T-cell (primary cell): Measurements from ENCODE around the gene KIZ. TPM values are rescaled to one million over a fixed set of nuclear protein-coding genes. Genes with fewer than 3 reads are reported as not detected.
A peak's percentile ranks its signal among the peaks of the same experiment; 100 is the strongest.

Experiments
- ATAC-seq, 4 experiments: fragments of 200-7000 bp in 3 of 4; fragments of 150-1000 bp in 1 of 4; cut with Tn5 transposase; replicated peaks in 1 of 4; 1 replicate in 3 of 4; 2 replicates in 1 of 4; pipeline ENCODE4 v1.10.0; 2021; ENCODE audit warnings: moderate library complexity in 3 of 4, mild to moderate bottlenecking in 2 of 4, moderate number of reproducible peaks in 1 of 4
- CTCF ChIA-PET, 2 donors: fragments of 300-600 bp; sonication (Branson Sonifier 250); formaldehyde crosslinking; loops; one replicate each; lab custom pipeline; 2022; ENCODE audit warnings: antibody characterized with exemption in 2 of 2; lab: Charles Lee
- POLR2A ChIA-PET, 2 donors: fragments of 300-600 bp; sonication (Branson Sonifier 250); formaldehyde crosslinking; loops; one replicate each; lab custom pipeline; 2022; ENCODE audit warnings: antibody characterized with exemption in 2 of 2; lab: Charles Lee
- DNase-seq, 35 experiments: peaks; one replicate each; pipeline versions ENCODE4 v3.0.0 to v3.0.0-alpha.2; 2013 to 2023
- H3K27ac ChIP-seq: one replicate; pipeline ENCODE4 v1.5.1; 2013; ENCODE audit warnings: low read length
- H3K27me3 ChIP-seq, 2 experiments: replicated peaks in 1 of 2; 1 replicate in 1 of 2; 2 replicates in 1 of 2; pipeline versions ENCODE4 v1.6.1 to v1.7.0; 2013; ENCODE audit warnings: low read length in 1 of 2, mixed read lengths in 1 of 2; ENCODE audit not compliant: control insufficient read depth in 2 of 2, insufficient read depth in 2 of 2; ENCODE audit errors: extremely low read depth in 1 of 2
- H3K36me3 ChIP-seq, 2 donors: 1 replicate in 1 of 2; 2 replicates in 1 of 2; pipeline versions ENCODE4 v1.6.1 to v1.7.0; 2013; ENCODE audit warnings: low read length in 1 of 2; ENCODE audit not compliant: control insufficient read depth in 2 of 2, insufficient read depth in 1 of 2; ENCODE audit errors: extremely low read depth in 1 of 2
- H3K4me1 ChIP-seq, 2 experiments: 1 replicate in 1 of 2; 2 replicates in 1 of 2; pipeline versions ENCODE4 v1.6.1 to v1.7.0; 2013; ENCODE audit warnings: low read length in 2 of 2, mixed read lengths in 1 of 2; ENCODE audit not compliant: insufficient read depth in 2 of 2, control insufficient read depth in 1 of 2; ENCODE audit errors: extremely low read depth in 1 of 2
- H3K4me3 ChIP-seq, 2 donors: 1 replicate in 1 of 2; 2 replicates in 1 of 2; pipeline versions ENCODE4 v1.5.1 to v1.7.0; 2013; ENCODE audit warnings: mild to moderate bottlenecking in 2 of 2, low read length in 1 of 2, moderate library complexity in 1 of 2; ENCODE audit not compliant: control insufficient read depth in 1 of 2; ENCODE audit errors: extremely low read depth in 1 of 2
- H3K9me3 ChIP-seq: 2 replicates; pipeline ENCODE4 v1.7.0; 2013
- H3K27ac Mint-ChIP-seq, 2 donors: one replicate each; pipeline ENCODE4 v1.8.0; 2020 to 2021; ENCODE audit warnings: mild to moderate bottlenecking in 2 of 2, mixed read lengths in 2 of 2
- H3K27me3 Mint-ChIP-seq, 2 donors: one replicate each; pipeline ENCODE4 v1.8.0; 2021 to 2022; ENCODE audit warnings: mixed read lengths in 2 of 2
- H3K36me3 Mint-ChIP-seq: one replicate; pipeline ENCODE4 v1.8.0; 2021; ENCODE audit warnings: mixed read lengths
- H3K4me1 Mint-ChIP-seq, 3 donors: one replicate each; pipeline ENCODE4 v1.8.0; 2020 to 2022; ENCODE audit warnings: mixed read lengths in 3 of 3, mild to moderate bottlenecking in 1 of 3
- H3K4me3 Mint-ChIP-seq, 3 donors: one replicate each; pipeline ENCODE4 v1.8.0; 2020 to 2022; ENCODE audit warnings: mild to moderate bottlenecking in 3 of 3, mixed read lengths in 3 of 3, moderate library complexity in 3 of 3
- H3K9me3 Mint-ChIP-seq, 3 donors: one replicate each; pipeline ENCODE4 v1.8.0; 2020 to 2022; ENCODE audit warnings: mixed read lengths in 3 of 3
- WGBS: methylation state at CpG from one replicate; pipeline ENCODE4 v1.1.5; 2013; ENCODE audit warnings: missing lambda C conversion rate; ENCODE audit not compliant: insufficient coverage; 5-methylcytosine and 5-hydroxymethylcytosine counted together
- total RNA-seq, 35 experiments: library from RNA in 6 of 35; stranded (reverse) in 6 of 35; fragments of 120-200 nt in 1 of 35; gene quantifications; one replicate each; pipeline versions ENCODE4 v1.2.1 to v1.2.4 and lab custom pipeline; 2013 to 2026

KIZ gene
- total RNA-seq, 5 donors from 2014 or later (not counting 1 experiment from before 2014, with no cell fraction given), result 30.1 to 44.0 (median 41.2) TPM

DNA sequence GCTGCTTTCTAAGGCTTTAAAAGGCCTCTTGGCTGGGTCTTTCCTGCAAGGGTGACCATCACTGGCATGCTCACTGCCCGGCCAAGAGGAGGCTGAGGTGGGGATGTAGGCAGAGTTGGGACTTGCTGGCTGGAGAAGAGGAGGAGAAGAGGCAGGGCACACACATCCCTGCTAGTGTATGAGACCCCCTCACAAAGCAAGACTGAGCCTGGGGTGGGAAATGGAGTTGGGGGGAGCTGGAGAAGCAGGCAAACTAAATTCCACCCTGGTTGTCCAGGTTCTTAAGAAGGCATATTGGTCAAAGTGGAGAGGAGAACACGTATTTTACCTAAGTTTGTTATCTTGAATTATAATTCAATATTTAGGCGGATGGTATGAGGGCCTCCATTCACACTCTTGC, 1.7 kb upstream of the KIZ start:
- no peak for ATAC-seq
- ChIA-PET POLR2A (interaction anchor here in 1 of 2 donors (0.6 kb wide), 1 partner anchor 22 kb away, joined by 3 read pairs; no protein-coding TSS in a partner anchor), CTCF (interaction anchor here in 1 of 2 donors (0.6 kb wide), 1 partner anchor 261 kb away, joined by 6 read pairs; no protein-coding TSS in a partner anchor)
- peaks cover 5% of the 10 kb centered on the region in 2 experiments for H3K27me3 ChIP-seq
- H3K9me3 Mint-ChIP-seq, result no peaks in the 10 kb centered on the region
- 100% methylated on average over 1 of the region's 3 CpGs for WGBS
- H3K4me3 ChIP-seq, result no peak overlapping the region
- DNase-seq, result no peak
- peak overlapping the region in 2 of 3 donors; percentile 28 to 57 for H3K4me3 Mint-ChIP-seq
- H3K4me1 ChIP-seq, result peaks cover 9 to 13% of the 10 kb centered on the region in 2 experiments
- peaks cover 7 to 10% of the 10 kb centered on the region in 2 donors for H3K27me3 Mint-ChIP-seq
- no peak overlapping the region for H3K27ac Mint-ChIP-seq
- H3K9me3 ChIP-seq, result no peaks in the 10 kb centered on the region
- H3K36me3 ChIP-seq, result no peaks in the 10 kb centered on the region
- peaks cover 4% of the 10 kb centered on the region for H3K36me3 Mint-ChIP-seq
- peaks cover 18 to 24% (median 24%) of the 10 kb centered on the region in 3 donors for H3K4me1 Mint-ChIP-seq
- H3K27ac ChIP-seq, result no peak overlapping the region

DNA sequence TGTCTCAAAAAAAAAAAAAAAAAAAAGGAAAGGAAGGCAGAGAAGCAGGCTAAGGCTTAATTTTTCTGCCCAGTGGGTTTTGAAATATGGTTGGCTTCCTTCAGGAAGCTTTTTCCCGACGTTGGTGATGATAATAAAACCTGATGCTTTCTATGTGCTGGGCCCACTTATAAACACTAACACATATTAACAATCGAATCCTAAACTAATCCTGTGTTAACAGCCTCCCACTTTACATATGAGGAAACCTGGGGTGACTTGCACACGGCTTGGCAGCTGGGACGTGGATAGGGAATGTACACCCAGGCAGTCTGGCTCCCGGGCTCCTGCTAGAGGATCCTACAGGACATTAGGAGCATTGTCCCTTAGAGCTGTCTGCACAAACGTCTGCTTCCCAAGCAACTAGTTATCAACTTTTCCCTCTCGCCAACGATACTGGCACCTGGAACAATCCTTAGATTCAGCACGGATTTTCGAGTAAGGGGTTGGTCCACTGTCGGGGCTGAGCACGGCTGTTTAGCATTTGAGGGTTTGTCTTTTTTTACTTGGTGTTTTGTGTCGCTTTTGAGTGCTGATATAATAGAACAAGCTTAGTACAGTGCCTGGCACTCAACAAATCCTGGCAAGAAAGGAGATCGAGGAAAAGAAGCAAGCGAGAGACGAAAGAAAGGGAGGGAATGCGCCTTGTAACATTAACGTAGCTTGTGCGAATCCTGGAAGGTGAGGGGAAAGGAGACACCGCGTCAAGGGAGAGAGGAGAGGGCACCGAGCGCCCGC, 622 bp upstream of the KIZ start:
- H3K36me3 ChIP-seq, result no peaks in the 10 kb centered on the region
- peak overlapping the region; percentile 49 to 61 for H3K4me3 ChIP-seq
- Mint-ChIP-seq H3K9me3 (no peaks in the 10 kb centered on the region), H3K4me1 (peaks cover 19 to 26% (median 25%) of the 10 kb centered on the region in 3 donors), H3K36me3 (peaks cover 9% of the 10 kb centered on the region), H3K27ac (peak overlapping the region; percentile 37 to 46), H3K27me3 (peaks cover 7 to 10% of the 10 kb centered on the region in 2 donors), H3K4me3 (peak overlapping the region; percentile 80 to 92 (median 91))
- peak overlapping the region; percentile 41 for H3K27ac ChIP-seq
- POLR2A ChIA-PET, result no interaction called here
- ATAC-seq (peak in 3 of 4 experiments; percentile 3 to 23 (median 6)), DNase-seq (peak in 1 of 35 experiments; percentile 10)
- H3K27me3 ChIP-seq, result peaks cover 0 to 5% of the 10 kb centered on the region in 2 experiments
- 11% methylated on average over 17 of the region's 25 CpGs for WGBS
- H3K4me1 ChIP-seq, result peaks cover 9 to 13% of the 10 kb centered on the region in 2 experiments
- CTCF ChIA-PET, result interaction anchor here in 1 of 2 donors (0.6 to 1.1 kb wide), 3 partner anchors 262 to 404 kb away, joined by 3 to 6 read pairs (median 3); no protein-coding TSS in a partner anchor
- H3K9me3 ChIP-seq, result no peaks in the 10 kb centered on the region

DNA sequence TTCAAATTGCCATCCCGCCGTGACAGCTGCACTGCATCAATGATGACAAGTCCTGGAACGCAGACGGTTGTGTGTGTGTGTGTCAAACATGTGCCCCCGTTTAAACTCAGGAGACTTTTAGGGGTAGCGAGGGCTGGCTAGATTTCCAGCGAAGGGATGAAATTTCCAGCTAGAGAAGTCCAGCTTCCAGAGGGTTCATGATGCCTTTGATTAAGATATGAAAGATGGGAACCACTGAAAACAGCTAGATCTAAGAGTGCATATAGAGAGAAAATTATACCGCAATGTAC, 644 bp downstream of the KIZ start:
- H3K27me3 ChIP-seq, result peaks cover 0 to 2% of the 10 kb centered on the region in 2 experiments
- Mint-ChIP-seq H3K4me3 (peak overlapping the region; percentile 80 to 92 (median 91)), H3K36me3 (peaks cover 15% of the 10 kb centered on the region), H3K27ac (peak overlapping the region; percentile 81 to 89), H3K27me3 (peaks cover 2 to 4% of the 10 kb centered on the region in 2 donors), H3K4me1 (peaks cover 19 to 26% (median 25%) of the 10 kb centered on the region in 3 donors), H3K9me3 (no peaks in the 10 kb centered on the region)
- ChIA-PET CTCF (interaction anchor here (0.6 to 1.1 kb wide), 3 partner anchors 10 to 403 kb away, joined by 3 to 5 read pairs (median 3); no protein-coding TSS in a partner anchor), POLR2A (interaction anchor here in 1 of 2 donors (0.6 to 0.7 kb wide), 2 partner anchors 11 to 263 kb away, joined by 3 read pairs; no protein-coding TSS in a partner anchor)
- DNase-seq, result no peak
- H3K27ac ChIP-seq, result no peak overlapping the region
- no peak for ATAC-seq
- H3K36me3 ChIP-seq, result peaks cover 0 to 4% of the 10 kb centered on the region in 2 donors
- 27% methylated on average over 3 of the region's 8 CpGs for WGBS
- H3K4me3 ChIP-seq, result peak overlapping the region; percentile 72 to 83
- peaks cover 9 to 13% of the 10 kb centered on the region in 2 experiments for H3K4me1 ChIP-seq
- H3K9me3 ChIP-seq, result no peaks in the 10 kb centered on the region

DNA sequence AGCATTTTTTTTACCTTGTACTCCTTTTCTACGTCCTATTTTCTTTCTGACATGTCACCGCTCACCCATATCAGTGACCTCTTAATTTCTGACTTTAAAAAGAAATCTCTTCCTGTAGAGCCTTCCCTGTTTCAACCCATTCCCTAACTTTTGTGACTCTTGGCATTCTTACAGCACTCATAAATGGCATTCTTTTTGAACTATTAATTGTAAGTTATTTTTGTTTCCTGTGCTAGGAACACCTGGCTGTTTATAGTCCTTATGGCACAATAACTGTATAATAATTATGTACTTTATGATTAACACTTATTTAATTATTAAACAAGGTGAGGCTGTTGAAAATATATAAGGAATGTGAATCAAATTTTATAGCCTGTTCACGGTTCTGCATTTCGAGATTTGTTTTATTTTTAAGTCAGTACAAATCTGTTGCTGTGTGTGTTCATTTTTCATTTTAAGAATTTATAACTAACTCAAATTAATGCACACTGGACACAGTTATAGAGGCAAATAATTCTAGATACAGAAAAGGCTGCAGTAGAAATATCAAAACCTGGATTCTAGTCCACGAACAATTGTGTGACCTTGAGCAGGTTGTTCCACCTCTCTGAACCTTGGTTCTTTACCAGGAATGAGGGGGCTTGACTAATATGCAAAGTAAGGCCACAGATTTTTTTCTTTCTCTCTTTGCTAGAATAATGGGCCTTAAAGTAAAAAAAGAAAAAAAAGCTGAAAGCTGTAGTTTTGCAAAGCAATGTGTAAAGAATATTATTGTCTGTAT, 1.5 kb downstream of the KIZ start:
- peaks cover 19 to 26% (median 25%) of the 10 kb centered on the region in 3 donors for H3K4me1 Mint-ChIP-seq
- peaks cover 0 to 4% of the 10 kb centered on the region in 2 donors for H3K36me3 ChIP-seq

DNA sequence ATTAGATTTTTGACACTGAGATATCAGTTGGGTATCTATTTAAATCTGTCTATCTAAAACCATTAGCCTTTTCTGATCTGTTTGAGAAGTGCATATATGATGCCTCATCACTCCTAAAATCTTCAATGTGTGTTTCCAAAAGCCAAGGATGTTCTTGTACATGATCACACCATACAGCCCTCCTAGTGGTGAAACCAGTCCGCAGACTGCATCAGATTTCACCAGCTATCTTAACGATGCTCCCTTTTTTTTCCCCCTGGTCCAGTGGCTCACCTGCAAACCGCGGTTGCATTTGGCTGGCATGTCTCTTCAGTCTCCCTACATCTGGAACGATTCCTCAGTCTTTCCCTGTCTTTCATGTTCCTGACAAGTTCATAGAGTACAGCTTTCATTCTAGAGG, 4.0 kb downstream of the KIZ start:
- Mint-ChIP-seq H3K36me3 (peaks cover 29% of the 10 kb centered on the region), H3K4me1 (peaks cover 19 to 26% (median 25%) of the 10 kb centered on the region in 3 donors), H3K27ac (no peak overlapping the region), H3K4me3 (no peak overlapping the region), H3K27me3 (no peaks in the 10 kb centered on the region), H3K9me3 (no peaks in the 10 kb centered on the region)
- peaks cover 0 to 17% of the 10 kb centered on the region in 2 donors for H3K36me3 ChIP-seq
- no peaks in the 10 kb centered on the region for H3K9me3 ChIP-seq
- no peaks in the 10 kb centered on the region for H3K27me3 ChIP-seq
- ATAC-seq, result no peak
- WGBS, result 95% methylated on average over 5 of the region's 5 CpGs
- no peak overlapping the region for H3K4me3 ChIP-seq
- no peak for DNase-seq
- POLR2A ChIA-PET, result no interaction called here
- CTCF ChIA-PET, result no interaction called here
- no peak overlapping the region for H3K27ac ChIP-seq
- peaks cover 9 to 15% of the 10 kb centered on the region in 2 experiments for H3K4me1 ChIP-seq

More for the DNA sequence above, 1.5 kb downstream of the KIZ start:
- Mint-ChIP-seq H3K4me3 (peak overlapping the region; percentile 80 to 92 (median 91)), H3K36me3 (peaks cover 18% of the 10 kb centered on the region), H3K27me3 (peaks cover 0 to 2% of the 10 kb centered on the region in 2 donors), H3K9me3 (no peaks in the 10 kb centered on the region), H3K27ac (peak overlapping the region in 1 of 2 donors; percentile 12)
- ChIA-PET POLR2A (interaction anchor here in 1 of 2 donors (0.5 kb wide), 1 partner anchor 58 kb away, joined by 7 read pairs; no protein-coding TSS in a partner anchor), CTCF (interaction anchor here (0.5 to 0.7 kb wide), 2 partner anchors 9 kb away, joined by 3 to 5 read pairs; no protein-coding TSS in a partner anchor)
- 91% methylated on average over 3 of the region's 5 CpGs for WGBS
- Histone ChIP-seq H3K4me1 (peaks cover 9 to 13% of the 10 kb centered on the region in 2 experiments), H3K27me3 (peaks cover 0 to 2% of the 10 kb centered on the region in 2 experiments), H3K4me3 (no peak overlapping the region), H3K27ac (no peak overlapping the region), H3K9me3 (no peaks in the 10 kb centered on the region)
- ATAC-seq (no peak), DNase-seq (no peak)

DNA sequence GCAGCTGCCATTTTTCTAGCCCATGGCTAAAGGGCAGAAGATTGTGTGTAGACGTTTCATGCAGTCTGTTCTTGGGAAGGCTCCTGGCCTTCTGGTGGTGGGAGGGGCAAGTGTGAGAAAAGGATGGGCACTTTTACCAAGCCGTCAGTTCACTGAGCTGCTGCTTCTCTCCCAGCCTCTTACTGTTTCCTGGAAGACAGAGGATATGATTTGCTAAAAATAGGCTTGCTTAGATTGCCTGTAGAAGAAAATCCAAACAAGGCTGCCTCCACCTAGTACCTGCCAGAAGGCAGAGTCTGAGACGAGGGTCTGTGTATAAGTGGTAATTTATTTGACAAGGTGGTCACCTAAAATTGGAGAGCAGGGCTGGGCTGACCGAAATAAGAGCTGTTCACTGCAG, 7.5 kb downstream of the KIZ start:
- Histone ChIP-seq H3K4me3 (no peak overlapping the region), H3K27me3 (no peaks in the 10 kb centered on the region), H3K4me1 (peaks cover 0 to 3% of the 10 kb centered on the region in 2 experiments), H3K36me3 (peaks cover 0 to 37% of the 10 kb centered on the region in 2 donors), H3K9me3 (no peaks in the 10 kb centered on the region), H3K27ac (no peak overlapping the region)
- no peaks in the 10 kb centered on the region for H3K27me3 Mint-ChIP-seq
- peaks cover 7 to 8% (median 8%) of the 10 kb centered on the region in 3 donors for H3K4me1 Mint-ChIP-seq
- H3K27ac Mint-ChIP-seq, result no peak overlapping the region
- ChIA-PET POLR2A (no interaction called here), CTCF (no interaction called here)
- 95% methylated on average over 4 of the region's 4 CpGs for WGBS
- peaks cover 57% of the 10 kb centered on the region for H3K36me3 Mint-ChIP-seq
- H3K4me3 Mint-ChIP-seq, result no peak overlapping the region
- ATAC-seq (no peak), DNase-seq (no peak)
- H3K9me3 Mint-ChIP-seq, result no peaks in the 10 kb centered on the region
